Duodenal mucosa (tissue), 2 donors: Measurements from ENCODE around the gene KRT8.
"Not testable (repeated sequence)": the region's sequence is repeated elsewhere in the genome, so short reads cannot be mapped to it uniquely, and the experiment has no call there.

Source experiments
- H3K27ac ChIP-seq: one replicate; pipeline ENCODE4 v1.7.0; 2013; ENCODE audit warnings: low read depth, low read length
- H3K27me3 ChIP-seq, 2 donors: one replicate each; pipeline ENCODE4 v1.7.0; 2013; ENCODE audit warnings: low read length in 2 of 2, control low read depth in 1 of 2; ENCODE audit not compliant: insufficient read depth in 2 of 2, control insufficient read depth in 1 of 2
- H3K36me3 ChIP-seq, 2 donors: one replicate each; pipeline ENCODE4 v1.7.0; 2013; ENCODE audit warnings: low read length in 2 of 2, control low read depth in 1 of 2; ENCODE audit not compliant: insufficient read depth in 2 of 2, control insufficient read depth in 1 of 2
- H3K4me1 ChIP-seq, 2 donors: one replicate each; pipeline ENCODE4 v1.7.0; 2013; ENCODE audit warnings: low read length in 2 of 2, control low read depth in 1 of 2; ENCODE audit not compliant: insufficient read depth in 2 of 2, control insufficient read depth in 1 of 2
- H3K4me3 ChIP-seq, 2 donors: one replicate each; pipeline ENCODE4 v1.7.0; 2013; ENCODE audit warnings: low read length in 2 of 2, low read depth in 1 of 2
- H3K9ac ChIP-seq, 2 donors: one replicate each; pipeline ENCODE4 v1.7.0; 2013; ENCODE audit warnings: low read length in 2 of 2, low read depth in 1 of 2
- H3K9me3 ChIP-seq, 2 donors: one replicate each; pipeline ENCODE4 v1.7.0; 2013; ENCODE audit warnings: low read length in 2 of 2, control low read depth in 1 of 2; ENCODE audit not compliant: control insufficient read depth in 1 of 2

The KRT8 gene

DNA sequence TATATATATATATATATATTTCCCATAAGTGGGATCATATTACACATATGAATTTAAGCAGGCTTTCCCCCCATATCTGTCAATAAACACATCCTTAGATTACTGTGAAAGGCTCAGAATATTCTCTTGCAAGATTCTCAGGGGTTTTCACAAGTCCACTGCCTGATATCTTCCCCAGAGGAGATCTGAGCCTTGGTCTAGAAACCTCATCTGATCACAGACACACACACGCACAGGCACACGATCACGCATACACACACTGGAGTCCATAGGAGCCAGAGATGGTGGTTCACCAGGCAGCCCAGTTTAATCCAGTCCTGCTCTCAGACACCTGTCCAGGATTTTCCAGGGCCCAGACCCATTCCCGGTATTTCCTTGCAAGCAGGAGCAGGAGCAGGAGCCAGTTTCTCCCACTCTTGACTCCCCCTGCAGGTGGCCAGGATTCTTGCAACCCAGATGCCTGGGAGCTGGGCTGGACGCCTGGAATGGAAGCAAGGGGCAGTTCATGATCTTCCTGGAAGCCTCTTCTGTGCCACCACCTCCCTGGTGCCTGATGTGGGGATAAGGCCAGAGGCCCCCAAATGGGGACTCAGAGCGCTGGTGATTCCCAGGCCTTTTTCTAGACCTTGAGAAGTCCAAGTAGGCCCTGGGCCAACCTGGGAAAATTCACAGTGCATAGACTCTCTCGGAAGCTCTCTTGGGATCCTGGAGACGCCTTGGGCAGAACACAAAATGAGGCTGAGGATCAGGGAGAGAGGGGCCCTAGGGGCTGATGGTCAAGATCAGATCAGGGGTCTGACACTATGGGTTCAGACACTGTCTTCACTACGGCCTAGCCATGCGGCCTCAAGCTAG is 39.6 kb downstream of the KRT8 start:
- no peaks in the 10 kb centered on the region for H3K27me3 ChIP-seq
- H3K9ac ChIP-seq = no peak overlapping the region
- no peak overlapping the region for H3K27ac ChIP-seq
- peaks cover 14 to 16% of the 10 kb centered on the region in 2 donors for H3K4me1 ChIP-seq
- no peaks in the 10 kb centered on the region for H3K9me3 ChIP-seq
- H3K4me3 ChIP-seq = no peak overlapping the region
- H3K36me3 ChIP-seq = no peaks in the 10 kb centered on the region

- Histone ChIP-seq H3K27ac (no peak overlapping the region), H3K9me3 (no peaks in the 10 kb centered on the region), H3K27me3 (no peaks in the 10 kb centered on the region), H3K4me3 (no peak overlapping the region), H3K4me1 (peaks cover 10 to 15% of the 10 kb centered on the region in 2 donors), H3K36me3 (no peaks in the 10 kb centered on the region), H3K9ac (no peak overlapping the region)
Measured at GRCh38 chr12:52862023-52862422, 42.9 kb downstream of the KRT8 start.

DNA sequence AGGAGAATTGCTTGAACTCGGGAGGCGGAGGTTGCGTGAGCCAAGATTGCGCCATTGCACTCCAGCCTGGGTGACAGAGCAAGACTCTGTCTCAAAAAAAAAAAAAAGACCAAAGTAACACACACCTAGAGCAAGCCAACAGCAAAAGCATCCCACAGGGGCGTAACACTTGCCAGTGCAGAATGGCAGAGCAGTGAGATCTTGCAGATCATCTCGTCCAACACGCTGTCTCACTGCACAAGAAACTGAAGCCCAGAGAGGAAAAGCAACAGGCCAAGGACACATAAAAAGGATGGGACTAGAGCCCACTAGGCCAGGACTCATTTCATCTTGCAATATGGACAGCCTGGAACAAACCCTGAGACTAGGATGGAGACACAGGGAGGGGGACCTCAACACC is 43.4 kb downstream of the KRT8 start:
- H3K27ac ChIP-seq = no peak overlapping the region

GRCh38 chr12:52860102-52860823 is 44.6 kb downstream of the KRT8 start:
- H3K27ac ChIP-seq = no peak overlapping the region
- H3K36me3 ChIP-seq = no peaks in the 10 kb centered on the region
- H3K27me3 ChIP-seq = no peaks in the 10 kb centered on the region
- no peak overlapping the region for H3K9ac ChIP-seq
- no peak overlapping the region for H3K4me3 ChIP-seq
- H3K4me1 ChIP-seq = peaks cover 9 to 15% of the 10 kb centered on the region in 2 donors
- no peaks in the 10 kb centered on the region for H3K9me3 ChIP-seq

More for the DNA sequence above, 43.4 kb downstream of the KRT8 start:
- H3K9ac ChIP-seq = no peak overlapping the region
- no peaks in the 10 kb centered on the region for H3K9me3 ChIP-seq
- H3K4me3 ChIP-seq = no peak overlapping the region
- H3K4me1 ChIP-seq = peaks cover 9 to 15% of the 10 kb centered on the region in 2 donors
- no peaks in the 10 kb centered on the region for H3K27me3 ChIP-seq
- no peaks in the 10 kb centered on the region for H3K36me3 ChIP-seq

- Histone ChIP-seq H3K27me3 (no peaks in the 10 kb centered on the region), H3K9ac (no peak overlapping the region), H3K4me3 (no peak overlapping the region), H3K9me3 (no peaks in the 10 kb centered on the region), H3K36me3 (no peaks in the 10 kb centered on the region), H3K4me1 (peaks cover 9 to 15% of the 10 kb centered on the region in 2 donors), H3K27ac (no peak overlapping the region)
Measured at GRCh38 chr12:52857500-52857899, 47.4 kb downstream of the KRT8 start.

GRCh38 chr12:52856787-52857186 is 48.1 kb downstream of the KRT8 start:
- no peaks in the 10 kb centered on the region for H3K9me3 ChIP-seq
- H3K27me3 ChIP-seq = no peaks in the 10 kb centered on the region
- peaks cover 9 to 15% of the 10 kb centered on the region in 2 donors for H3K4me1 ChIP-seq
- H3K27ac ChIP-seq = no peak overlapping the region
- no peaks in the 10 kb centered on the region for H3K36me3 ChIP-seq
- no peak overlapping the region for H3K9ac ChIP-seq
- H3K4me3 ChIP-seq = no peak overlapping the region

DNA sequence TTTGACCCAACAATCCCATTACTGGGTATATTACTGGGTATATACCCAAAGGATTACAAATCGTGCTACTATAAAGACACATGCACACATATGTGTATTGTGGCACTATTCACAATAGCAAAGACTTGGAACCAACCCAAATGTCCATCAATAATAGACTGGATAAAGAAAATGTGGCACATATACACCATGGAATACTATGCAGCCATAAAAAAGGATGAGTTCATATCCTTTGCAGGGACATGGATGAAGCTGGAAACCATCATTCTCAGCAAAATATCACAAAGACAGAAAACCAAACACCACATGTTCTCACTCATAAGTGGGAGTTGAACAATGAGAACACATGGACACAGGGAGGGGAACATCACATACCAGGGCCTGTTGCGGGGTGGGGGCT is 48.8 kb downstream of the KRT8 start:
- H3K27ac ChIP-seq, H3K36me3 ChIP-seq, H3K9me3 ChIP-seq, H3K4me3 ChIP-seq, H3K9ac ChIP-seq, H3K27me3 ChIP-seq: not testable (repeated sequence)
- H3K4me1 ChIP-seq = peaks cover 9 to 15% of the 10 kb centered on the region in 2 donors

DNA sequence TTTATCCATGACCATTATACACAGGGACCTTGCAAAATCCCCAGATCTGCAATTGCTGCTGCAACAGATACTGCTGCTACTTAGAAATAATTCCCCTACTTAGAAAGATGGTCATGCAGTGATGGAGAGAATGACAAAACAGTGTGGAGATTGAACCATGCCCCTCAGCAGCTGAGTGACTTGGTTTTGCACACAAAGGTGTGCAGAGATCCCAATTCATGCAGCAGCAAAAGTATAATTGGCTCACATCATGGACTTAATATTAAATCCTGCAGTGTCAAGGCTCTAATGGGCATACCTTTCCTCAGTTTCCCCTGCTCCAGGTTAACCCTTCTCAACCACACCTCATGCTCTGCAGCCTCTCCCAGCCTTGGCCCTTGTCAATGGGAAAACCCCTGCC is 53.1 kb downstream of the KRT8 start:
- Histone ChIP-seq H3K27me3 (no peaks in the 10 kb centered on the region), H3K9ac (no peak overlapping the region), H3K9me3 (no peaks in the 10 kb centered on the region), H3K4me3 (no peak overlapping the region), H3K36me3 (no peaks in the 10 kb centered on the region), H3K4me1 (no peaks in the 10 kb centered on the region), H3K27ac (no peak overlapping the region)

DNA sequence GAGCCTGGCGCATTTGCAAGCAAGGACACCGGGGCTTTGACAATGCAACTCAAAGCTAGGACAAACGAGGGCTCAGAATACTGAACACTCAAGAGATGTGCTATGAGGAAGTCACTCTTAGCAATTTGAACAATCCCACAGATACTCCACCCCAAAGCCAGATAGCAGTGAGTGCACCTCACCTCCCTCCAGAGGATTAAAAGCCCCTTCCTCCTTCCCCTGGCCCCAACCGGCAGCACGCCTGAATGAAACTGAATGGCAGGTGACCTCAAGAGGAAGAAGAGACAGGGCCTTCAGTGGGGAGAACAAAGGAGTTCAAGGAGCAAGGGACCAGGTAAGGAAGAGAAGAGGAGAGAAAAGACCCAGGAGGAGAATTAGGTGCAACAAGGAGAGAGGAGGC is 54.2 kb downstream of the KRT8 start:
- H3K9me3 ChIP-seq = no peaks in the 10 kb centered on the region
- H3K4me1 ChIP-seq = no peaks in the 10 kb centered on the region
- no peak overlapping the region for H3K9ac ChIP-seq
- H3K27ac ChIP-seq = no peak overlapping the region
- H3K4me3 ChIP-seq = no peak overlapping the region
- no peaks in the 10 kb centered on the region for H3K27me3 ChIP-seq
- H3K36me3 ChIP-seq = no peaks in the 10 kb centered on the region

DNA sequence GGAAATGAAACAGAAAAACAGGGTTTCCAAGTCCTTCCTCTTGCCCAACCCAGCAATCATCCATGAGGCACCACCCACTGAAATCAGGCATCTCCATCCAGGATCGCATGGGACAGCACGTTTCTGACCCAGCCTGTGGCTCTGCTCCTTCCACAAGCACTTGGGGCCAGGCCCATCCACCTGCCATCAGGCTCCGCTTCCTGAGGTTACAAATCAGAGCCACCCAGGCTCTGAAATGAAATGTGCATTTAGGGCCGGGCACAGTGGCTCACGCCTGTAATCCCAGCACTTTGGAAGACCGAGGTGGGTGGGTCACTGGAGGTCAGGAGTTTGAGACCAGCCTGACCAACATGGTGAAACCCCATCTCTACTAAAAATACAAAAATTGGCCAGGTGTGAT is 55.4 kb downstream of the KRT8 start:
- Histone ChIP-seq H3K27ac (no peak overlapping the region), H3K9ac (no peak overlapping the region), H3K27me3 (no peaks in the 10 kb centered on the region), H3K4me1 (no peaks in the 10 kb centered on the region), H3K36me3 (no peaks in the 10 kb centered on the region), H3K9me3 (no peaks in the 10 kb centered on the region), H3K4me3 (no peak overlapping the region)
